GM12878 (cell line): ENCODE data around the gene SDK2. TPM values are rescaled to one million over a fixed set of nuclear protein-coding genes. Genes with fewer than 3 reads are reported as not detected.

Source experiments
- ATAC-seq: fragments of 200-7000 bp; cut with Tn5 transposase; 3 replicates; pipeline ENCODE4 v1.9.1; 2020; ENCODE audit warnings: mild to moderate bottlenecking, moderate library complexity
- BruUV-seq: library from RNA; stranded (reverse); fragments of 400-500 nt; replicated peaks from 2 replicates; lab custom pipeline; 2021; lab: Mats Ljungman, UMichigan
- CTCF ChIA-PET: fragments of 300-600 bp; sonication (Branson Sonifier 250); formaldehyde crosslinking; extraction: SDS; loops from one replicate; lab custom pipeline; 2021; ENCODE audit warnings: inconsistent platforms; lab: Yijun Ruan, JAX
- POLR2A ChIA-PET: fragments of 350-600 bp; formaldehyde crosslinking; extraction: SDS; loops from one replicate; lab custom pipeline; 2021; ENCODE audit warnings: inconsistent platforms; lab: Charles Lee
- RAD21 ChIA-PET: fragments of 300-600 bp; sonication (Branson Sonifier 250); formaldehyde crosslinking; loops from one replicate; lab custom pipeline; 2023; ENCODE audit warnings: antibody characterized with exemption; ENCODE audit not compliant: unreplicated experiment; lab: Charles Lee
- SMC1A ChIA-PET: fragments of 300-600 bp; sonication (Branson Sonifier 250); formaldehyde crosslinking; loops from one replicate; lab custom pipeline; 2023; ENCODE audit not compliant: unreplicated experiment, uncharacterized antibody; lab: Charles Lee
- DNase-seq: peaks from one replicate; pipeline ENCODE4 v3.0.0-alpha.2; 2011; ENCODE audit warnings: low read depth, low spot score
- FAIRE-seq: peaks from 3 replicates; lab custom pipeline; 2011; peaks lifted over from hg19 to GRCh38; lab: Jason Lieb, UNC
- H2AFZ ChIP-seq: 2 replicates; pipeline ENCODE4 v1.6.0; 2011; ENCODE audit warnings: low read depth, low read length, control low read depth; ENCODE audit not compliant: control insufficient read depth
- H3K27ac ChIP-seq: 2 replicates; pipeline ENCODE4 v1.5.1; 2011; ENCODE audit warnings: control low read depth; ENCODE audit not compliant: control insufficient read depth, insufficient read depth
- H3K27me3 ChIP-seq, 2 experiments: replicated peaks in 1 of 2; 2 replicates each; pipeline versions ENCODE4 v1.6.0 to v1.6.1; 2011; ENCODE audit warnings: low read length in 1 of 2; ENCODE audit not compliant: control insufficient read depth in 2 of 2, insufficient read depth in 2 of 2
- H3K36me3 ChIP-seq, 2 experiments: 2 replicates each; pipeline ENCODE4 v1.5.1; 2011; ENCODE audit warnings: low read length in 1 of 2; ENCODE audit not compliant: control insufficient read depth in 2 of 2, insufficient read depth in 2 of 2
- H3K4me1 ChIP-seq: 2 replicates; pipeline ENCODE4 v1.6.1; 2011; ENCODE audit warnings: mild to moderate bottlenecking, low read length, moderate library complexity, mixed read lengths; ENCODE audit not compliant: control insufficient read depth, insufficient read depth
- H3K4me2 ChIP-seq: 2 replicates; pipeline ENCODE4 v1.6.0; 2011; ENCODE audit warnings: control low read depth; ENCODE audit not compliant: control insufficient read depth, insufficient read depth
- H3K4me3 ChIP-seq: fragments of 200-600 bp; sonication (generic); 2 replicates; pipeline ENCODE4 v1.5.1; 2016
- H3K79me2 ChIP-seq: 2 replicates; pipeline ENCODE4 v1.6.0; 2011; ENCODE audit warnings: low read length; ENCODE audit not compliant: control insufficient read depth, insufficient read depth
- H3K9ac ChIP-seq: 2 replicates; pipeline ENCODE4 v1.8.0; 2011; ENCODE audit warnings: low read length, control low read depth, mixed read lengths; ENCODE audit not compliant: control insufficient read depth, insufficient read depth
- H3K9me3 ChIP-seq: replicated peaks from 3 replicates; pipeline ENCODE4 v1.5.1; 2011; ENCODE audit warnings: mild to moderate bottlenecking, low read length; ENCODE audit not compliant: control insufficient read depth, insufficient read depth
- H4K20me1 ChIP-seq: 2 replicates; pipeline ENCODE4 v1.6.0; 2011; ENCODE audit not compliant: control insufficient read depth, insufficient read depth
- E4F1 ChIP-seq: fragments of 450-650 bp; IDR thresholded peaks from 2 replicates; pipeline ENCODE4 v1.6.1; 2018; ENCODE audit warnings: borderline replicate concordance, mild to moderate bottlenecking; ENCODE audit not compliant: partially characterized antibody
- ELK1 ChIP-seq: IDR thresholded peaks from 2 replicates; pipeline ENCODE4 v1.6.1; 2012; ENCODE audit warnings: low read depth, low read length, improper control_type of control experiment
- FOXK2 ChIP-seq: fragments of 450-650 bp; IDR thresholded peaks from 2 replicates; pipeline ENCODE4 v1.6.1; 2017; ENCODE audit warnings: mild to moderate bottlenecking, moderate library complexity
- IRF4 ChIP-seq: IDR thresholded peaks from 2 replicates; pipeline ENCODE4 v1.6.1; 2011; ENCODE audit warnings: low read depth, low read length
- JUNB ChIP-seq: IDR thresholded peaks from 2 replicates; pipeline ENCODE4 v1.6.1; 2016; ENCODE audit warnings: antibody characterized with exemption, mild to moderate bottlenecking
- LARP7 ChIP-seq: fragments of 450-650 bp; IDR thresholded peaks from 2 replicates; pipeline ENCODE4 v1.6.1; 2017; ENCODE audit warnings: mild to moderate bottlenecking
- PAX8 ChIP-seq: fragments of 450-650 bp; IDR thresholded peaks from 2 replicates; pipeline ENCODE4 v1.6.1; 2017; ENCODE audit warnings: mild to moderate bottlenecking, moderate library complexity
- TBL1XR1 ChIP-seq: IDR thresholded peaks from 2 replicates; pipeline ENCODE4 v1.6.1; 2012; ENCODE audit warnings: low read depth, low read length, improper control_type of control experiment
- WGBS: methylation state at CpG from one replicate; pipeline ENCODE4 v1.1.6; 2016; ENCODE audit warnings: low lambda C conversion rate; ENCODE audit not compliant: insufficient replicate concordance, insufficient coverage; ENCODE audit errors: missing lambda C conversion rate; 5-methylcytosine and 5-hydroxymethylcytosine counted together
- in situ Hi-C: fragments of 300-500 bp; cut with MboI; formaldehyde crosslinking; loops from 9 replicates; pipeline ENCODE4 v1.14.3; 2018; ENCODE audit warnings: mixed read lengths
- intact Hi-C: fragments of 100-400 bp; cut with micrococcal nuclease; formaldehyde crosslinking; loops from one replicate; pipeline ENCODE4 v1.14.2; 2022; ENCODE audit not compliant: unreplicated experiment
- polyA plus RNA-seq, 11 experiments: library from polyadenylated mRNA; depleted of rRNA in 4 of 11; unstranded in 6 of 11; stranded (reverse) in 5 of 11; fragments of >200 nt; fragmentation: Nextera tagmentation in 4 of 11; fragmentation: Illumina TruSeq in 1 of 11; extraction: Ambion mirVana in 4 of 11; extraction: Trizol in 1 of 11; gene quantifications; 1 replicate in 1 of 11; 2 replicates in 10 of 11; pipeline versions ENCODE4 v1.2.1 to v1.2.3, GENCODE V29; 2011 to 2016; ENCODE audit warnings: inconsistent platforms in 2 of 11, missing spikeins in 2 of 11, low read depth in 1 of 11
- total RNA-seq, 4 experiments: library from RNA; depleted of rRNA in 3 of 4; stranded (reverse); fragments of >200 nt in 3 of 4; fragmentation: Illumina TruSeq in 1 of 4; extraction: Trizol in 1 of 4; gene quantifications; 2 replicates each; pipeline versions ENCODE4 v1.2.1 to v1.2.3, GENCODE V29; 2013 to 2021

The SDK2 gene
- total and polyA plus RNA-seq, 10 of the 15 experiments (the other 5 are each of a cell fraction or from before 2014, with no cell fraction given) = 0.03 to 0.08 (median 0.03) TPM; not detected in 7

GRCh38 chr17:73400915-73401545, 243.2 kb downstream of the SDK2 start:
- no peak overlapping the region for H3K4me3 ChIP-seq
- no peak overlapping the region for H3K27ac ChIP-seq
- FAIRE-seq (no peak), ATAC-seq (no peak)
- H3K4me1 ChIP-seq = no peaks in the 10 kb centered on the region
- H3K27me3 ChIP-seq = no peaks in the 10 kb centered on the region; a peak in 2 of 4 replicates
- 46% methylated on average over 18 of the region's 18 CpGs for WGBS
- RAD21 ChIA-PET = no interaction called here
- no peaks in the 10 kb centered on the region for H3K9me3 ChIP-seq
- BruUV-seq = no TSS peak
- TF ChIP-seq ELK1 (no peak), PAX8 (no peak), TBL1XR1 (no peak), JUNB (no peak), E4F1 (no peak), IRF4 (no peak), FOXK2 (no peak), LARP7 (no peak)
- TF ChIP-seq, all 136 proteins: peak for 0
- ChIA-PET POLR2A (no interaction called here), CTCF (no interaction called here), SMC1A (no interaction called here)
- H4K20me1 ChIP-seq = no peaks in the 10 kb centered on the region
- in situ Hi-C loops (no loop called here), intact Hi-C loops (no loop called here)
- no peak overlapping the region for H3K9ac ChIP-seq
- H3K36me3 ChIP-seq = no peaks in the 10 kb centered on the region
- H3K4me2 ChIP-seq = no peak overlapping the region
- DNase-seq = no peak
- no peaks in the 10 kb centered on the region for H3K79me2 ChIP-seq
- no peak overlapping the region for H2AFZ ChIP-seq
